Upper lobe of left lung (tissue), 4 donors: ENCODE results near the gene MRPL18.

Experiments used
- CTCF ChIP-seq, 6 experiments: fragments of 450-650 bp in 4 of 6; fragments of 200-600 bp in 2 of 6; sonication (generic) in 2 of 6; IDR thresholded peaks; one replicate each; pipeline ENCODE4 v1.5.1; 2016 to 2019; ENCODE audit warnings: antibody characterized with exemption in 6 of 6
- POLR2A ChIP-seq, 4 donors: fragments of 450-650 bp; IDR thresholded peaks; one replicate each; pipeline ENCODE4 v1.5.1; 2016 to 2017; ENCODE audit warnings: antibody characterized with exemption in 4 of 4, mild to moderate bottlenecking in 2 of 4
- POLR2AphosphoS5 ChIP-seq, 2 donors: sonication (generic); formaldehyde crosslinking; IDR thresholded peaks; one replicate each; pipeline ENCODE4 v1.5.1; 2017; ENCODE audit warnings: antibody characterized with exemption in 2 of 2

- TF ChIP-seq CTCF (IDR thresholded peaks at IDR 0.05) (no peak), POLR2AphosphoS5 (IDR thresholded peaks at IDR 0.05) (no peak), POLR2A (IDR thresholded peaks at IDR 0.05) (no peak)
Observed at GRCh38 chr6:159751448-159751847, 38.8 kb upstream of the MRPL18 start.
